Keratinocyte (primary cell): Measurements from ENCODE around the gene PTPRN2. TPM values are rescaled to one million over a fixed set of nuclear protein-coding genes. Genes with fewer than 3 reads are reported as not detected.

ENCODE experiments used
- DNase-seq: peaks from one replicate; pipeline ENCODE4 v3.0.0-alpha.2; 2011; ENCODE audit warnings: low read depth, missing footprints, low spot score
- FAIRE-seq: peaks from 2 replicates; lab custom pipeline; 2011; peaks lifted over from hg19 to GRCh38; lab: Jason Lieb, UNC
- H2AFZ ChIP-seq: 2 replicates; pipeline ENCODE4 v1.6.0; 2012; ENCODE audit warnings: low read length, control low read depth, inconsistent platforms; ENCODE audit not compliant: control insufficient read depth
- H3K27ac ChIP-seq: 2 replicates; pipeline ENCODE4 v1.5.1; 2011; ENCODE audit warnings: low read length; ENCODE audit not compliant: control insufficient read depth, insufficient read depth
- H3K27me3 ChIP-seq: 3 replicates; pipeline ENCODE4 v1.6.0; 2011; ENCODE audit warnings: low read length; ENCODE audit not compliant: control insufficient read depth, insufficient read depth; ENCODE audit errors: extremely low read depth
- H3K36me3 ChIP-seq, 2 experiments: 2 replicates in 1 of 2; 3 replicates in 1 of 2; pipeline ENCODE4 v1.5.1; 2011; ENCODE audit warnings: low read length in 2 of 2, mild to moderate bottlenecking in 1 of 2; ENCODE audit not compliant: control insufficient read depth in 2 of 2, insufficient read depth in 2 of 2; ENCODE audit errors: extremely low read depth in 1 of 2
- H3K4me1 ChIP-seq: 3 replicates; pipeline ENCODE4 v1.5.1; 2011; ENCODE audit warnings: low read length; ENCODE audit not compliant: control insufficient read depth, insufficient read depth; ENCODE audit errors: extremely low read depth
- H3K4me2 ChIP-seq: 3 replicates; pipeline ENCODE4 v1.6.0; 2011; ENCODE audit warnings: low read depth, low read length; ENCODE audit not compliant: control insufficient read depth, insufficient read depth; ENCODE audit errors: extremely low read depth
- H3K4me3 ChIP-seq, 3 experiments: fragments of 200-600 bp in 1 of 3; sonication (generic) in 1 of 3; 2 replicates in 2 of 3; 3 replicates in 1 of 3; pipeline ENCODE4 v1.5.1; 2011 to 2016; ENCODE audit warnings: low read length in 3 of 3, mild to moderate bottlenecking in 3 of 3, control low read depth in 2 of 3, inconsistent platforms in 1 of 3, low read depth in 1 of 3, mixed read lengths in 1 of 3, mixed run types in 1 of 3, moderate library complexity in 1 of 3; ENCODE audit not compliant: control insufficient read depth in 2 of 3, insufficient read depth in 2 of 3; ENCODE audit errors: extremely low read depth in 1 of 3
- H3K79me2 ChIP-seq: 2 replicates; pipeline ENCODE4 v1.6.0; 2012; ENCODE audit warnings: low read length; ENCODE audit not compliant: control insufficient read depth, insufficient read depth
- H3K9ac ChIP-seq: 3 replicates; pipeline ENCODE4 v1.6.0; 2011; ENCODE audit warnings: low read length; ENCODE audit not compliant: control insufficient read depth, insufficient read depth; ENCODE audit errors: extremely low read depth
- H3K9me1 ChIP-seq: 3 replicates; pipeline ENCODE4 v1.6.0; 2011; ENCODE audit warnings: low read length; ENCODE audit not compliant: control insufficient read depth, insufficient read depth; ENCODE audit errors: extremely low read depth
- H3K9me3 ChIP-seq: 2 replicates; pipeline ENCODE4 v1.5.1; 2012; ENCODE audit warnings: low read depth, low read length; ENCODE audit not compliant: control insufficient read depth
- H4K20me1 ChIP-seq: 3 replicates; pipeline ENCODE4 v1.6.0; 2011; ENCODE audit warnings: low read length; ENCODE audit not compliant: control insufficient read depth, insufficient read depth; ENCODE audit errors: extremely low read depth
- EZH2 ChIP-seq: IDR thresholded peaks from one replicate; pipeline ENCODE4 v1.6.1; 2012; ENCODE audit warnings: inconsistent platforms, mild to moderate bottlenecking, low read length, moderate library complexity
- dilution Hi-C: fragments of 300-500 bp; cut with MboI; formaldehyde crosslinking; loops from one replicate; pipeline ENCODE4 v1.7.0; 2020; ENCODE audit warnings: low sequenced_read_pairs; ENCODE audit not compliant: extremely low pct_ligation_motif_present
- polyA plus RNA-seq, 5 experiments: library from polyadenylated mRNA; depleted of rRNA in 3 of 5; stranded (reverse) in 3 of 5; stranded (forward) in 1 of 5; unstranded in 1 of 5; fragments of >200 nt; gene quantifications; 1 replicate in 1 of 5; 2 replicates in 3 of 5; 3 replicates in 1 of 5; pipeline versions ENCODE4 v1.2.1 to v1.2.3, GENCODE V29; 2011 to 2012; ENCODE audit warnings: missing spikeins in 2 of 5, low read depth in 1 of 5, low replicate concordance in 1 of 5
- TF ChIP-seq, protein P1 (sequence below), 3 experiments: IDR thresholded peaks in 1 of 3; conservative IDR thresholded peaks in 1 of 3; optimal IDR thresholded peaks in 1 of 3; 2 replicates in 2 of 3; 3 replicates in 1 of 3; pipeline versions ENCODE3 to v1.5.1; 2011; ENCODE audit warnings: low read length in 3 of 3, mild to moderate bottlenecking in 3 of 3, moderate library complexity in 2 of 3, control low read depth in 1 of 3, inconsistent platforms in 1 of 3; ENCODE audit not compliant: insufficient read depth in 2 of 3; ENCODE audit errors: extremely low read depth in 1 of 3

PTPRN2 gene
- polyA plus RNA-seq, 1 donor (not counting 4 experiments of a cell fraction or from before 2014, with no cell fraction given), result not detected

DNA sequence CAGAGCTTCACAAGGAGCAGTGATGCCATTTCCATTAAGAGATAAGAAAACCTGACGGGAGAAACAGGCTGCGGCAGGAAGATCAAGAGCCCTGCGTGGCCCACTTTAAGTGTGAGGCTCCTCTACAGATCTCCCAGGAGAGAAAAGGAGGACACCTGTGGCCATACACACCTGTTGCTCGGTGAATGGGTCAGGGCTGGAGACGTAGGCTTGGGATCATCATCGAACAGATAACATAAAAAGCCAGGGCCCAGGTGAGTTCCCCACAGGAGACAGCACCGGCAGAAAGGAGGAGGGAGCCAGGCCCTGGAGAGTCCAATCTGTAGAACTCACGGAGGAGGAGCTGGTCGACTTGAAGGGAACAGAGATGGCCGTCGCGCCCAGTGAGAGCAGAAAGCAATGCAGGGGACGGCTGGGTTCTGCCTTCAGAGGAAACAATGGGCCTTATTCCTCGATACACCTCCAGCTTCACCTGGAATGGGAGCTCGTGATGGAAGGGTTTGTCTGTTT lies 694.0 kb downstream of the PTPRN2 start:
- no peak for DNase-seq
- Histone ChIP-seq H3K36me3 (no peaks in the 10 kb centered on the region), H3K9ac (no peak overlapping the region), H3K9me1 (no peaks in the 10 kb centered on the region), H3K9me3 (peaks cover 11% of the 10 kb centered on the region), H4K20me1 (no peaks in the 10 kb centered on the region), H3K27ac (no peak overlapping the region), H3K27me3 (no peaks in the 10 kb centered on the region), H3K4me1 (no peaks in the 10 kb centered on the region), H3K4me3 (no peak overlapping the region), H3K4me2 (no peak overlapping the region), H2AFZ (no peak overlapping the region), H3K79me2 (no peaks in the 10 kb centered on the region)
- TF ChIP-seq EZH2, result no peak
- TF ChIP-seq, protein P1, sequence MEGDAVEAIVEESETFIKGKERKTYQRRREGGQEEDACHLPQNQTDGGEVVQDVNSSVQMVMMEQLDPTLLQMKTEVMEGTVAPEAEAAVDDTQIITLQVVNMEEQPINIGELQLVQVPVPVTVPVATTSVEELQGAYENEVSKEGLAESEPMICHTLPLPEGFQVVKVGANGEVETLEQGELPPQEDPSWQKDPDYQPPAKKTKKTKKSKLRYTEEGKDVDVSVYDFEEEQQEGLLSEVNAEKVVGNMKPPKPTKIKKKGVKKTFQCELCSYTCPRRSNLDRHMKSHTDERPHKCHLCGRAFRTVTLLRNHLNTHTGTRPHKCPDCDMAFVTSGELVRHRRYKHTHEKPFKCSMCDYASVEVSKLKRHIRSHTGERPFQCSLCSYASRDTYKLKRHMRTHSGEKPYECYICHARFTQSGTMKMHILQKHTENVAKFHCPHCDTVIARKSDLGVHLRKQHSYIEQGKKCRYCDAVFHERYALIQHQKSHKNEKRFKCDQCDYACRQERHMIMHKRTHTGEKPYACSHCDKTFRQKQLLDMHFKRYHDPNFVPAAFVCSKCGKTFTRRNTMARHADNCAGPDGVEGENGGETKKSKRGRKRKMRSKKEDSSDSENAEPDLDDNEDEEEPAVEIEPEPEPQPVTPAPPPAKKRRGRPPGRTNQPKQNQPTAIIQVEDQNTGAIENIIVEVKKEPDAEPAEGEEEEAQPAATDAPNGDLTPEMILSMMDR (optimal IDR thresholded peaks at IDR 0.05 in 1 of 3, IDR thresholded peaks at IDR 0.05 in 1 of 3, conservative IDR thresholded peaks at IDR 0.05 in 1 of 3; ENCODE audit: extremely low read depth in 1 of 3, insufficient read depth in 2 of 3, low read length in 3 of 3), result no peak
- dilution Hi-C loops, result no loop called here
- no peak for FAIRE-seq

DNA sequence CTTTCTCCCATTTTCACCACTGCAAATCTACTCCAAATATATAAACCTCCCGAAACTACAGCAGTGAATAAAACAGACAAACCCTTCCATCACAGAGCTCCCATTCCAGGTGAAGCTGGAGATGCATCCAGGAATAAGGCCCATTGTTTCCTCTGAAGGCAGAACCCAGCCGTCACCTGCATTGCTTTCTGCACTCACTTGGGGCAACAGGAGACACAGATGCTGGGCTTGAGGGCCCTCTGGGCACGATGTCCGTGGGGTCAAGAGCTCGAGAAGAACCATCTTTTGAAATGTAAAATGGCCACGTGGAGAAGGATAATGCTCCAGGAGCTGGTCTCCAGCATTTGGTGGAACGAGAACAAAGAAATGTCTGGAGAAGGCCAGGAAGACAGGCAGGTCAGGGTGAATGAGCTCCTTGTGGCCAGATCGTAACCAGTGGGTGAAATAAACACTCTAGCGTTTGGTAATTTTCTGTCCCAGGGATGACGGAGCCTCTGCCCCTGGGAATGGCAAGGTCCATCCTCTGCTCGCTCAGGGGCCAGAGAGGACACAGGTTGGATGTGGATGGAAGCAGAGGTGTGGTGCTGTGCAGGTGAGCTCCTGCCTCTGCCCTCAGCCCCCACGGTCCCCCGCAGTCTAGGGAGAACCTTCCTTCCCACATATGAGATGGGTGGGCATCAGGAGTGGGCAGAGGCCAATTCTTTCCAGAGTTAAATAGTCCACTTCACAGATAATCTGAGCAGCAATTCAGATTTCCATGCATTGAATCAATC lies 694.7 kb downstream of the PTPRN2 start:
- dilution Hi-C loops, result no loop called here
- no peaks in the 10 kb centered on the region for H3K4me1 ChIP-seq
- no peaks in the 10 kb centered on the region for H3K36me3 ChIP-seq
- H3K27ac ChIP-seq, result no peak overlapping the region
- H3K9ac ChIP-seq, result no peak overlapping the region
- TF ChIP-seq, protein P1 (optimal IDR thresholded peaks at IDR 0.05 in 1 of 3, IDR thresholded peaks at IDR 0.05 in 1 of 3, conservative IDR thresholded peaks at IDR 0.05 in 1 of 3; ENCODE audit: extremely low read depth in 1 of 3, insufficient read depth in 2 of 3, low read length in 3 of 3), result no peak
- TF ChIP-seq EZH2, result no peak
- no peak for FAIRE-seq
- no peaks in the 10 kb centered on the region for H4K20me1 ChIP-seq
- no peaks in the 10 kb centered on the region for H3K9me1 ChIP-seq
- no peak overlapping the region for H2AFZ ChIP-seq
- no peak for DNase-seq
- no peaks in the 10 kb centered on the region for H3K79me2 ChIP-seq
- no peak overlapping the region for H3K4me2 ChIP-seq
- H3K9me3 ChIP-seq, result peaks cover 11% of the 10 kb centered on the region
- no peak overlapping the region for H3K4me3 ChIP-seq
- no peaks in the 10 kb centered on the region for H3K27me3 ChIP-seq
